ENCODE data around the gene ACOXL. TPM values are rescaled to one million over a fixed set of nuclear protein-coding genes. Genes with fewer than 3 reads are reported as not detected.

The ACOXL gene
- total and polyA plus RNA-seq, 2 of the 8 experiments (the other 6 are each of a cell fraction or from before 2014, with no cell fraction given), result 11.4 to 20.6 TPM

DNA sequence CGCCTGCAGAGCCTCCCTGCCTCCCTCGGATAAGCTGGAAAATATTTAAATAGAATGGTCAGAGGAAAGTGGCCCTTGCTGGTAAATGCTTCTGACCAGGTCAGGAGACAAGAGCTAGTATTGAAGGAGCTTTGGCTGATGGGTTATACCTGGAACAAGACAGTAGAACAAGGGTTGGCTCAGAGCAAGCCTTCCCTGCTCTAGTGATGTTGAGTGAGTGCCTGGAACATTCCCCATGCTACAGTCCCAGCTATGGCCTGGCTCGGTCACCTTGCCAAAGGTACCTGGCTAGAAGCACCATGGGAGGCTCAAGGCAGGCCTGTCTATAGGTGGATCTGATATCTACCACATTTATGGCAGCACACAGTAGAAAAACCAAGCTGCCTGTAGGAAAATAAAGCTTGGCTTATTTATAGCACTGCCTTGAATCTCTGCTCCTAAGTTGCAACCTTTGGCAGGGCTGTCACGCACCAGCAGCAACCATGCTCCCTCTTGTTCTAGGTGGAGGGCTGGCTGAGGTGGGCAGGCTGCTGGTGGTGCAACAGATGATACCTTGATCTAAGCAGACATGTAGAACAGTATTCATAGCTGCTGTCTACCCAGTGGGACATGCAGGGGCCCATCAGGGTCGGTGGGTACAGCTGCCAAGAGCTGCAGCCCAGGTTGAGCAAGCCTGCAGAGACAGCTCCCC, 321.6 kb downstream of the ACOXL start (continued):
- TF ChIP-seq, protein P1, sequence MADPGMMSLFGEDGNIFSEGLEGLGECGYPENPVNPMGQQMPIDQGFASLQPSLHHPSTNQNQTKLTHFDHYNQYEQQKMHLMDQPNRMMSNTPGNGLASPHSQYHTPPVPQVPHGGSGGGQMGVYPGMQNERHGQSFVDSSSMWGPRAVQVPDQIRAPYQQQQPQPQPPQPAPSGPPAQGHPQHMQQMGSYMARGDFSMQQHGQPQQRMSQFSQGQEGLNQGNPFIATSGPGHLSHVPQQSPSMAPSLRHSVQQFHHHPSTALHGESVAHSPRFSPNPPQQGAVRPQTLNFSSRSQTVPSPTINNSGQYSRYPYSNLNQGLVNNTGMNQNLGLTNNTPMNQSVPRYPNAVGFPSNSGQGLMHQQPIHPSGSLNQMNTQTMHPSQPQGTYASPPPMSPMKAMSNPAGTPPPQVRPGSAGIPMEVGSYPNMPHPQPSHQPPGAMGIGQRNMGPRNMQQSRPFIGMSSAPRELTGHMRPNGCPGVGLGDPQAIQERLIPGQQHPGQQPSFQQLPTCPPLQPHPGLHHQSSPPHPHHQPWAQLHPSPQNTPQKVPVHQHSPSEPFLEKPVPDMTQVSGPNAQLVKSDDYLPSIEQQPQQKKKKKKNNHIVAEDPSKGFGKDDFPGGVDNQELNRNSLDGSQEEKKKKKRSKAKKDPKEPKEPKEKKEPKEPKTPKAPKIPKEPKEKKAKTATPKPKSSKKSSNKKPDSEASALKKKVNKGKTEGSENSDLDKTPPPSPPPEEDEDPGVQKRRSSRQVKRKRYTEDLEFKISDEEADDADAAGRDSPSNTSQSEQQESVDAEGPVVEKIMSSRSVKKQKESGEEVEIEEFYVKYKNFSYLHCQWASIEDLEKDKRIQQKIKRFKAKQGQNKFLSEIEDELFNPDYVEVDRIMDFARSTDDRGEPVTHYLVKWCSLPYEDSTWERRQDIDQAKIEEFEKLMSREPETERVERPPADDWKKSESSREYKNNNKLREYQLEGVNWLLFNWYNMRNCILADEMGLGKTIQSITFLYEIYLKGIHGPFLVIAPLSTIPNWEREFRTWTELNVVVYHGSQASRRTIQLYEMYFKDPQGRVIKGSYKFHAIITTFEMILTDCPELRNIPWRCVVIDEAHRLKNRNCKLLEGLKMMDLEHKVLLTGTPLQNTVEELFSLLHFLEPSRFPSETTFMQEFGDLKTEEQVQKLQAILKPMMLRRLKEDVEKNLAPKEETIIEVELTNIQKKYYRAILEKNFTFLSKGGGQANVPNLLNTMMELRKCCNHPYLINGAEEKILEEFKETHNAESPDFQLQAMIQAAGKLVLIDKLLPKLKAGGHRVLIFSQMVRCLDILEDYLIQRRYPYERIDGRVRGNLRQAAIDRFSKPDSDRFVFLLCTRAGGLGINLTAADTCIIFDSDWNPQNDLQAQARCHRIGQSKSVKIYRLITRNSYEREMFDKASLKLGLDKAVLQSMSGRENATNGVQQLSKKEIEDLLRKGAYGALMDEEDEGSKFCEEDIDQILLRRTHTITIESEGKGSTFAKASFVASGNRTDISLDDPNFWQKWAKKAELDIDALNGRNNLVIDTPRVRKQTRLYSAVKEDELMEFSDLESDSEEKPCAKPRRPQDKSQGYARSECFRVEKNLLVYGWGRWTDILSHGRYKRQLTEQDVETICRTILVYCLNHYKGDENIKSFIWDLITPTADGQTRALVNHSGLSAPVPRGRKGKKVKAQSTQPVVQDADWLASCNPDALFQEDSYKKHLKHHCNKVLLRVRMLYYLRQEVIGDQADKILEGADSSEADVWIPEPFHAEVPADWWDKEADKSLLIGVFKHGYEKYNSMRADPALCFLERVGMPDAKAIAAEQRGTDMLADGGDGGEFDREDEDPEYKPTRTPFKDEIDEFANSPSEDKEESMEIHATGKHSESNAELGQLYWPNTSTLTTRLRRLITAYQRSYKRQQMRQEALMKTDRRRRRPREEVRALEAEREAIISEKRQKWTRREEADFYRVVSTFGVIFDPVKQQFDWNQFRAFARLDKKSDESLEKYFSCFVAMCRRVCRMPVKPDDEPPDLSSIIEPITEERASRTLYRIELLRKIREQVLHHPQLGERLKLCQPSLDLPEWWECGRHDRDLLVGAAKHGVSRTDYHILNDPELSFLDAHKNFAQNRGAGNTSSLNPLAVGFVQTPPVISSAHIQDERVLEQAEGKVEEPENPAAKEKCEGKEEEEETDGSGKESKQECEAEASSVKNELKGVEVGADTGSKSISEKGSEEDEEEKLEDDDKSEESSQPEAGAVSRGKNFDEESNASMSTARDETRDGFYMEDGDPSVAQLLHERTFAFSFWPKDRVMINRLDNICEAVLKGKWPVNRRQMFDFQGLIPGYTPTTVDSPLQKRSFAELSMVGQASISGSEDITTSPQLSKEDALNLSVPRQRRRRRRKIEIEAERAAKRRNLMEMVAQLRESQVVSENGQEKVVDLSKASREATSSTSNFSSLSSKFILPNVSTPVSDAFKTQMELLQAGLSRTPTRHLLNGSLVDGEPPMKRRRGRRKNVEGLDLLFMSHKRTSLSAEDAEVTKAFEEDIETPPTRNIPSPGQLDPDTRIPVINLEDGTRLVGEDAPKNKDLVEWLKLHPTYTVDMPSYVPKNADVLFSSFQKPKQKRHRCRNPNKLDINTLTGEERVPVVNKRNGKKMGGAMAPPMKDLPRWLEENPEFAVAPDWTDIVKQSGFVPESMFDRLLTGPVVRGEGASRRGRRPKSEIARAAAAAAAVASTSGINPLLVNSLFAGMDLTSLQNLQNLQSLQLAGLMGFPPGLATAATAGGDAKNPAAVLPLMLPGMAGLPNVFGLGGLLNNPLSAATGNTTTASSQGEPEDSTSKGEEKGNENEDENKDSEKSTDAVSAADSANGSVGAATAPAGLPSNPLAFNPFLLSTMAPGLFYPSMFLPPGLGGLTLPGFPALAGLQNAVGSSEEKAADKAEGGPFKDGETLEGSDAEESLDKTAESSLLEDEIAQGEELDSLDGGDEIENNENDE (IDR thresholded peaks at IDR 0.05; ENCODE audit: insufficient replicate concordance, low read length), result no peak
- no peak for TF ChIP-seq BRCA1 (IDR thresholded peaks at IDR 0.05; ENCODE audit: low read depth, low read length)
- no peak for TF ChIP-seq POU5F1 (IDR thresholded peaks at IDR 0.05; ENCODE audit: low read depth, low read length)
- TF ChIP-seq, protein P2, sequence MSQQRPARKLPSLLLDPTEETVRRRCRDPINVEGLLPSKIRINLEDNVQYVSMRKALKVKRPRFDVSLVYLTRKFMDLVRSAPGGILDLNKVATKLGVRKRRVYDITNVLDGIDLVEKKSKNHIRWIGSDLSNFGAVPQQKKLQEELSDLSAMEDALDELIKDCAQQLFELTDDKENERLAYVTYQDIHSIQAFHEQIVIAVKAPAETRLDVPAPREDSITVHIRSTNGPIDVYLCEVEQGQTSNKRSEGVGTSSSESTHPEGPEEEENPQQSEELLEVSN (IDR thresholded peaks at IDR 0.05), result no peak
- no peak for TF ChIP-seq MAFK (IDR thresholded peaks at IDR 0.05; ENCODE audit: low read depth, low read length)
- TF ChIP-seq RXRA (IDR thresholded peaks at IDR 0.05; ENCODE audit: insufficient read depth, low read depth, low read length), result no peak
- no peak for TF ChIP-seq KDM5A (IDR thresholded peaks at IDR 0.05; ENCODE audit: low read length)
- TF ChIP-seq TCF12 (IDR thresholded peaks at IDR 0.05; ENCODE audit: low read depth, low read length), result no peak
- no peak for TF ChIP-seq FOSL1 (IDR thresholded peaks at IDR 0.05; ENCODE audit: insufficient read depth, low read depth, low read length)
- TF ChIP-seq PHF8 (conservative IDR thresholded peaks at IDR 0.05; ENCODE audit: low read depth, low read length), result no peak
